ENCODE measurements around the gene MBD4.
A peak's percentile ranks its signal among the peaks of the same experiment; 100 is the strongest.

Gene MBD4

GRCh38 chr3:129453732-129454131 is 14.0 kb upstream of the MBD4 start:
- DNase-seq (ENCODE audit: low read depth), result no peak
- in situ Hi-C loops (cut with HindIII; ENCODE audit: low sequenced_read_pairs), result no loop called here
- H3K4me3 ChIP-seq (ENCODE audit: low read depth, low read length), result no peak overlapping the region
- TF ChIP-seq CTCF (IDR thresholded peaks at IDR 0.05; ENCODE audit: low read depth, low read length, missing control alignments), result no peak

DNA sequence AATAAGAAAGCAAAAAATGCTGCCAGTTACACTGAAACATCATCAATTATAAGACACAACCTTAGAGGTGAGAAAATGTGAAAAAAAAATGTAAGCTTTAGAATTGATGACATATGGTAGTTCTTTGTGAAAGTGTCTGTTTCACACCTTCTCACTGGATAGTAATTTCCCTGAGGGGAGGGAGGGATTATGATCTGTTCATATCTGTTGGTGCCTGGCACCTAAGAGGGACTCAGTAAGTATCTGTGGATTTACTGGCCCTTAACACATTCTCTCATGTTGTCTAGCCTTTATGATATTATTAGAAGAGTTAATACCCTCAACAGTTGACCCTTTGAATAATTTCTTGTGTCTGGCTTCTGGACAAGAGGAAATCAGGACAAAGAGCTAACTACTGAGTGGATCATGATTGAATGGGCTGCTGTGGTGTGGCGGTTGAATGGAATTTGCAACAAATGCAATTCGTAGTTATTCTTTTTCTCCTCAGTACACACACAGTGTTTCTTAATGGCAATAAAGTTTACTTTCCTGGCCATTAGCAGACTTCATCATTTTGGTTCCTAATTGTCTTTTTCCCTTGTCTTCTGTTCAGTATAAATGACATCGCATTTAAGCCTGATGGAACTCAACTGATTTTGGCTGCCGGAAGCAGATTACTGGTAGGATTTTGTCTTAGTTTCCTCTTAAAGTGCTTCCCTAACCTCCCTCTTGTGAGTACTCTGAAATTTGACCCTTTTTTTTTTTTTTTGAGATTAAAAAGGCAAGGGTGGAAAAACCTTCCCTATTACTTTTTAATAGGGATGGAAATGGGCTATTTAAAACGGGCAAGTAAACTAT is 9.7 kb upstream of the MBD4 start:
- in situ Hi-C loops (cut with HindIII; ENCODE audit: low sequenced_read_pairs), result loop anchor here (25.0 kb wide), 1 partner anchor 388 kb away; no protein-coding TSS in a partner anchor
- H3K4me3 ChIP-seq (ENCODE audit: low read depth, low read length), result no peak overlapping the region
- TF ChIP-seq CTCF (IDR thresholded peaks at IDR 0.05; ENCODE audit: low read depth, low read length, missing control alignments), result no peak
- peak; percentile 40 for DNase-seq (ENCODE audit: low read depth)

GRCh38 chr3:129448186-129448895 is 8.6 kb upstream of the MBD4 start:
- no peak for TF ChIP-seq CTCF (IDR thresholded peaks at IDR 0.05; ENCODE audit: low read depth, low read length, missing control alignments)
- in situ Hi-C loops (cut with HindIII; ENCODE audit: low sequenced_read_pairs), result loop anchor here (25.0 kb wide), 1 partner anchor 389 kb away; no protein-coding TSS in a partner anchor
- no peak overlapping the region for H3K4me3 ChIP-seq (ENCODE audit: low read depth, low read length)
- DNase-seq (ENCODE audit: low read depth), result no peak

GRCh38 chr3:129446926-129447325 is 7.2 kb upstream of the MBD4 start:
- in situ Hi-C loops (cut with HindIII; ENCODE audit: low sequenced_read_pairs), result loop anchor here (25.0 kb wide), 1 partner anchor 390 kb away; no protein-coding TSS in a partner anchor
- TF ChIP-seq CTCF (IDR thresholded peaks at IDR 0.05; ENCODE audit: low read depth, low read length, missing control alignments), result no peak
- no peak for DNase-seq (ENCODE audit: low read depth)
- no peak overlapping the region for H3K4me3 ChIP-seq (ENCODE audit: low read depth, low read length)

GRCh38 chr3:129445471-129445870 is 5.7 kb upstream of the MBD4 start:
- no peak overlapping the region for H3K4me3 ChIP-seq (ENCODE audit: low read depth, low read length)
- in situ Hi-C loops (cut with HindIII; ENCODE audit: low sequenced_read_pairs), result loop anchor here (25.0 kb wide), 1 partner anchor 392 kb away; no protein-coding TSS in a partner anchor
- TF ChIP-seq CTCF (IDR thresholded peaks at IDR 0.05; ENCODE audit: low read depth, low read length, missing control alignments), result no peak
- no peak for DNase-seq (ENCODE audit: low read depth)

- no peak for TF ChIP-seq CTCF (IDR thresholded peaks at IDR 0.05; ENCODE audit: low read depth, low read length, missing control alignments)
- no peak overlapping the region for H3K4me3 ChIP-seq (ENCODE audit: low read depth, low read length)
- in situ Hi-C loops (cut with HindIII; ENCODE audit: low sequenced_read_pairs), result loop anchor here (25.0 kb wide), 1 partner anchor 394 kb away; no protein-coding TSS in a partner anchor
- no peak for DNase-seq (ENCODE audit: low read depth)
Measured at GRCh38 chr3:129442947-129443346, 3.2 kb upstream of the MBD4 start.
